Measurements from ENCODE around the gene ECM1. TPM values are rescaled to one million over a fixed set of nuclear protein-coding genes. Genes with fewer than 3 reads are reported as not detected.

Gene ECM1
- total and polyA plus RNA-seq, 2 donors (not counting 3 experiments of a cell fraction or from before 2014, with no cell fraction given), result 7.2 to 16.6 TPM

DNA sequence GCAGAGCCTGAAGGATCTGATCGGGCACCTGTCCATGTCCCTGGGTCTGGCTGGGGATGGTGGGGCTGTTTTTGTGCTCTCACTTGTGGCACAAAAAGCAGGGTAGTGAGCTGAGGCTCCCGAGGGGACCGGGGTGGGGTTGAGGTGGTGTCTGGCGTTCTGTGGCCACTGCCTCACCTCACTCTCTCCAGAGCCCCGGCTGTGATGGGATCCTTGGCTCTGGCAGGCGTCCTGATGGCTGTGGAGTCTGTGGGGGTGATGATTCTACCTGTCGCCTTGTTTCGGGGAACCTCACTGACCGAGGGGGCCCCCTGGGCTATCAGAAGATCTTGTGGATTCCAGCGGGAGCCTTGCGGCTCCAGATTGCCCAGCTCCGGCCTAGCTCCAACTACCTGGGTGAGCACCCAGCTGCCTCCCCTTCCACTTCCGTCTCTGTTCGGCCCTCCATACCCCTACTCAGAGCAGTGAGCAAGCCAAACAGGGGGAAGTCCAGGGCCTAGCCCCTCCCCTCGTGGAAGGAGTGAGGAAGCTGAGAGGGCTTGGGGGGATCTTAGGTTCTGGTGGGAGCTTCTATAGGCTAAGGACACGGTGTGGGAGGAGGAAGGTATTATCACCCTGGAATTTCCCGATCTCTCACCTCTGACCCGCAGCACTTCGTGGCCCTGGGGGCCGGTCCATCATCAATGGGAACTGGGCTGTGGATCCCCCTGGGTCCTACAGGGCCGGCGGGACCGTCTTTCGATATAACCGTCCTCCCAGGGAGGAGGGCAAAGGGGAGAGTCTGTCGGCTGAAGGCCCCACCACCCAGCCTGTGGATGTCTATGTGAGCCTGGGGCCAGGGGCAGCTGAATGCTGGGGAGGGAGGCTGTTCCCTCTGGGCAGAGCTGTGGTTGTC lies 48.3 kb downstream of the ECM1 start:
- dilution Hi-C loops (cut with MboI; ENCODE audit: extremely low pct_ligation_motif_present, low sequenced_read_pairs), result no loop called here
- intact Hi-C loops (cut with micrococcal nuclease), result no loop called here
- DNase-seq (ENCODE audit: low read depth, low spot score), result no peak
- Histone ChIP-seq H3K9me3 (replicated peaks; ENCODE audit: control insufficient read depth, insufficient read depth, low read length) (no peaks in the 10 kb centered on the region), H3K79me2 (ENCODE audit: control insufficient read depth, insufficient read depth, low read length) (peaks cover 4% of the 10 kb centered on the region), H3K9ac (replicated peaks; ENCODE audit: extremely low read depth, insufficient read depth, low read length) (no peak overlapping the region), H3K4me3 (replicated peaks in 1 of 3; ENCODE audit: insufficient read depth in 1 of 3, low read depth in 1 of 3, low read length in 3 of 3) (no peak overlapping the region), H4K20me1 (replicated peaks; ENCODE audit: control insufficient read depth, extremely low read depth, insufficient read depth, low read length) (no peaks in the 10 kb centered on the region), H3K4me1 (ENCODE audit: control insufficient read depth, extremely low read depth, insufficient read depth, low read length) (peaks cover 39% of the 10 kb centered on the region), H3K36me3 (ENCODE audit: control insufficient read depth in 2 of 2, extremely low read depth in 1 of 2, insufficient read depth in 2 of 2, low read length in 2 of 2) (peaks cover 0 to 4% of the 10 kb centered on the region in 2 experiments), H3K27ac (ENCODE audit: insufficient read depth, low read depth, low read length) (no peak overlapping the region), H3K4me2 (ENCODE audit: insufficient read depth, low read length) (no peak overlapping the region), H3K9me1 (replicated peaks; ENCODE audit: control insufficient read depth, extremely low read depth, insufficient read depth, low read length) (no peaks in the 10 kb centered on the region), H2AFZ (ENCODE audit: low read depth, low read length) (no peak overlapping the region), H3K27me3 (ENCODE audit: control insufficient read depth in 2 of 2, insufficient read depth in 2 of 2, low read length in 2 of 2) (no peaks in the 10 kb centered on the region)
- CTCF ChIA-PET, result no interaction called here
- no TSS peak for BruUV-seq (replicated peaks)
- POLR2A ChIA-PET, result interaction anchor here (0.7 kb wide), 1 partner anchor 21 kb away, joined by 3 read pairs; no protein-coding TSS in a partner anchor
- TF ChIP-seq FOS (IDR thresholded peaks at IDR 0.05; ENCODE audit: borderline replicate concordance, insufficient read depth, low read length), result no peak
- TF ChIP-seq, protein P1, sequence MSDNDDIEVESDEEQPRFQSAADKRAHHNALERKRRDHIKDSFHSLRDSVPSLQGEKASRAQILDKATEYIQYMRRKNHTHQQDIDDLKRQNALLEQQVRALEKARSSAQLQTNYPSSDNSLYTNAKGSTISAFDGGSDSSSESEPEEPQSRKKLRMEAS (IDR thresholded peaks at IDR 0.05; ENCODE audit: insufficient read depth, insufficient read length), result no peak
- no peak for FAIRE-seq

DNA sequence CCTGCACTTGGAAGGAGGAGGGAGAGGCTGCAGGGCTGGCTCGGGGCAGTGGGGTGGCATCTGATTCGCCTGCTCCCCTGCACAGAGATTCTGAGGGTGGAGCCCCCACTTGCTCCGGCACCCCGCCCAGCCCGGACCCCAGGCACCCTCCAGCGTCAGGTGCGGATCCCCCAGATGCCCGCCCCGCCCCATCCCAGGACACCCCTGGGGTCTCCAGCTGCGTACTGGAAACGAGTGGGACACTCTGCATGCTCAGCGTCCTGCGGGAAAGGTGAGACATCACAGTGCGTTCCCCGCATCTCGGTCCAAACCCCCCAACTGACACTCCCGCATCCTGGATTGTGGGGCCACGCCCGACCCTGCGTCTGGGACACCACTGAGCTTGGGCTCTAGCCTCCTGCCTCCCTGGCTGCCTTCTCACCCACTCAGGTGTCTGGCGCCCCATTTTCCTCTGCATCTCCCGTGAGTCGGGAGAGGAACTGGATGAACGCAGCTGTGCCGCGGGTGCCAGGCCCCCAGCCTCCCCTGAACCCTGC lies 49.2 kb downstream of the ECM1 start:
- Histone ChIP-seq H3K9me1 (replicated peaks; ENCODE audit: control insufficient read depth, extremely low read depth, insufficient read depth, low read length) (no peaks in the 10 kb centered on the region), H3K27me3 (ENCODE audit: control insufficient read depth in 2 of 2, insufficient read depth in 2 of 2, low read length in 2 of 2) (no peaks in the 10 kb centered on the region), H3K4me2 (ENCODE audit: insufficient read depth, low read length) (no peak overlapping the region), H3K9ac (replicated peaks; ENCODE audit: extremely low read depth, insufficient read depth, low read length) (no peak overlapping the region), H3K27ac (ENCODE audit: insufficient read depth, low read depth, low read length) (no peak overlapping the region), H3K4me1 (ENCODE audit: control insufficient read depth, extremely low read depth, insufficient read depth, low read length) (peaks cover 43% of the 10 kb centered on the region), H3K79me2 (ENCODE audit: control insufficient read depth, insufficient read depth, low read length) (peaks cover 4% of the 10 kb centered on the region), H3K4me3 (replicated peaks in 1 of 3; ENCODE audit: insufficient read depth in 1 of 3, low read depth in 1 of 3, low read length in 3 of 3) (no peak overlapping the region), H4K20me1 (replicated peaks; ENCODE audit: control insufficient read depth, extremely low read depth, insufficient read depth, low read length) (no peaks in the 10 kb centered on the region), H3K9me3 (replicated peaks; ENCODE audit: control insufficient read depth, insufficient read depth, low read length) (no peaks in the 10 kb centered on the region), H3K36me3 (ENCODE audit: control insufficient read depth in 2 of 2, extremely low read depth in 1 of 2, insufficient read depth in 2 of 2, low read length in 2 of 2) (peaks cover 0 to 4% of the 10 kb centered on the region in 2 experiments), H2AFZ (ENCODE audit: low read depth, low read length) (no peak overlapping the region)
- no peak for FAIRE-seq
- TF ChIP-seq JUN (IDR thresholded peaks at IDR 0.05; ENCODE audit: borderline replicate concordance, insufficient read depth, insufficient read length, low read depth) (no peak), GATA2 (IDR thresholded peaks at IDR 0.05; ENCODE audit: insufficient read depth, insufficient read length, low read depth, low read length) (no peak), FOS (IDR thresholded peaks at IDR 0.05; ENCODE audit: borderline replicate concordance, insufficient read depth, low read length) (no peak), POLR2AphosphoS5 (IDR thresholded peaks at IDR 0.05; ENCODE audit: insufficient read depth, low read depth, low read length) (no peak), POLR2A (IDR thresholded peaks at IDR 0.05; ENCODE audit: low read depth, low read length) (no peak)
- TF ChIP-seq, protein P2, sequence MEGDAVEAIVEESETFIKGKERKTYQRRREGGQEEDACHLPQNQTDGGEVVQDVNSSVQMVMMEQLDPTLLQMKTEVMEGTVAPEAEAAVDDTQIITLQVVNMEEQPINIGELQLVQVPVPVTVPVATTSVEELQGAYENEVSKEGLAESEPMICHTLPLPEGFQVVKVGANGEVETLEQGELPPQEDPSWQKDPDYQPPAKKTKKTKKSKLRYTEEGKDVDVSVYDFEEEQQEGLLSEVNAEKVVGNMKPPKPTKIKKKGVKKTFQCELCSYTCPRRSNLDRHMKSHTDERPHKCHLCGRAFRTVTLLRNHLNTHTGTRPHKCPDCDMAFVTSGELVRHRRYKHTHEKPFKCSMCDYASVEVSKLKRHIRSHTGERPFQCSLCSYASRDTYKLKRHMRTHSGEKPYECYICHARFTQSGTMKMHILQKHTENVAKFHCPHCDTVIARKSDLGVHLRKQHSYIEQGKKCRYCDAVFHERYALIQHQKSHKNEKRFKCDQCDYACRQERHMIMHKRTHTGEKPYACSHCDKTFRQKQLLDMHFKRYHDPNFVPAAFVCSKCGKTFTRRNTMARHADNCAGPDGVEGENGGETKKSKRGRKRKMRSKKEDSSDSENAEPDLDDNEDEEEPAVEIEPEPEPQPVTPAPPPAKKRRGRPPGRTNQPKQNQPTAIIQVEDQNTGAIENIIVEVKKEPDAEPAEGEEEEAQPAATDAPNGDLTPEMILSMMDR (IDR thresholded peaks at IDR 0.05; ENCODE audit: extremely low read depth in 1 of 2, insufficient read depth in 1 of 2, low read depth in 1 of 2, low read length in 2 of 2), result no peak
- CTCF ChIA-PET, result no interaction called here
- intact Hi-C loops (cut with micrococcal nuclease), result no loop called here
- no peak for DNase-seq (ENCODE audit: low read depth, low spot score)
- POLR2A ChIA-PET, result no interaction called here
- BruUV-seq (replicated peaks), result no TSS peak
- dilution Hi-C loops (cut with MboI; ENCODE audit: extremely low pct_ligation_motif_present, low sequenced_read_pairs), result no loop called here
